Mucosa of stomach (tissue), 1 donor: ENCODE measurements around the gene AFDN.

Source experiments
- H3K27me3 ChIP-seq: one replicate; pipeline ENCODE4 v1.7.0; 2013; ENCODE audit warnings: mild to moderate bottlenecking, low read length; ENCODE audit not compliant: control insufficient read depth, insufficient read depth
- H3K36me3 ChIP-seq: one replicate; pipeline ENCODE4 v1.7.0; 2013; ENCODE audit warnings: low read length; ENCODE audit not compliant: control insufficient read depth, insufficient read depth
- H3K4me1 ChIP-seq: one replicate; pipeline ENCODE4 v1.7.0; 2013; ENCODE audit warnings: mild to moderate bottlenecking, low read length; ENCODE audit not compliant: control insufficient read depth, insufficient read depth
- H3K4me3 ChIP-seq: one replicate; pipeline ENCODE4 v1.7.0; 2013; ENCODE audit warnings: low read length
- H3K9ac ChIP-seq: one replicate; pipeline ENCODE4 v1.7.0; 2013; ENCODE audit warnings: mild to moderate bottlenecking, low read length, moderate library complexity
- H3K9me3 ChIP-seq: one replicate; pipeline ENCODE4 v1.7.0; 2013; ENCODE audit warnings: mild to moderate bottlenecking, low read length, moderate library complexity; ENCODE audit not compliant: control insufficient read depth
- donor health status: Pancreatic carcinoma.

The AFDN gene

GRCh38 chr6:167944130-167944529, 117.4 kb downstream of the AFDN start:
- H3K36me3 ChIP-seq = peaks cover 5% of the 10 kb centered on the region
- H3K9ac ChIP-seq = no peak overlapping the region
- H3K27me3 ChIP-seq = no peaks in the 10 kb centered on the region
- H3K4me1 ChIP-seq = no peaks in the 10 kb centered on the region
- H3K4me3 ChIP-seq = no peak overlapping the region
- H3K9me3 ChIP-seq = no peaks in the 10 kb centered on the region

GRCh38 chr6:167946007-167946406, 119.3 kb downstream of the AFDN start:
- no peaks in the 10 kb centered on the region for H3K9me3 ChIP-seq
- H3K36me3 ChIP-seq = peaks cover 13% of the 10 kb centered on the region

DNA sequence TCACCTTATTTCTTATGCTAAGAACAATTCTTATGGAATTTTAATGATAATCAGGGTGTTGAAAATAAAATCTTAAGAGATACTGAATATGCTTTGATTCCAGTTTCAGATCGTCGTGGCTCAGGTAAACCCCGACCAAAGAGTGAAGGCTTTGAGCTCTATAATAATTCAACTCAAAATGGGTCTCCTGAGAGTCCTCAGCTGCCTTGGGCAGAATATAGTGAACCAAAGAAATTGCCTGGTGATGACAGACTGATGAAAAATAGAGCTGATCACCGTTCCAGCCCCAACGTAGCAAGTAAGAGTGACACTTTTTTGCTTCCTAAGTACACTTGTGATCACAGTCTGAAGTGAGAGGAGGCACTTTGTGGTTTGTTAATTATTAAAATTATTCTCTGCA, 119.9 kb downstream of the AFDN start:
- Histone ChIP-seq H3K36me3 (peaks cover 13% of the 10 kb centered on the region), H3K4me1 (no peaks in the 10 kb centered on the region), H3K9ac (no peak overlapping the region), H3K4me3 (no peak overlapping the region), H3K27me3 (no peaks in the 10 kb centered on the region), H3K9me3 (no peaks in the 10 kb centered on the region)

More at GRCh38 chr6:167946007-167946406, 119.3 kb downstream of the AFDN start:
- no peak overlapping the region for H3K4me3 ChIP-seq
- no peaks in the 10 kb centered on the region for H3K27me3 ChIP-seq
- no peaks in the 10 kb centered on the region for H3K4me1 ChIP-seq
- H3K9ac ChIP-seq = no peak overlapping the region

DNA sequence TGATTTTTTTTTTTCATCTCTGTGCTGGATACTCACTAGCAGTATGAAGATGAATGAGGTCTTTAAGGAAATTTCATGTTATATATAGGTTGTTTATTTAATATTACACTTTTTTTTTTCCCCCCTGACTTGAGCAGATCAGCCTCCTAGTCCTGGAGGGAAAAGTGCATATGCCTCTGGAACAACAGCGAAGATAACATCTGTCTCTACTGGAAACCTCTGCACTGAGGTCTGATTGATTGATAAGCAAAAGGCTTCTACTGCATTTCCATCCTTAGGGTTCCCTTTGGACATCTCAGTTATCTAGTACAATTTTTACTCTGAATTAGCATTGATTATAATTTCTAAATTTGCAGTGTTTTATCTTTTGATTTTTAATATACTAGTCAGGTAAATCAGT, 121.0 kb downstream of the AFDN start:
- Histone ChIP-seq H3K4me1 (no peaks in the 10 kb centered on the region), H3K36me3 (peaks cover 13% of the 10 kb centered on the region)

DNA sequence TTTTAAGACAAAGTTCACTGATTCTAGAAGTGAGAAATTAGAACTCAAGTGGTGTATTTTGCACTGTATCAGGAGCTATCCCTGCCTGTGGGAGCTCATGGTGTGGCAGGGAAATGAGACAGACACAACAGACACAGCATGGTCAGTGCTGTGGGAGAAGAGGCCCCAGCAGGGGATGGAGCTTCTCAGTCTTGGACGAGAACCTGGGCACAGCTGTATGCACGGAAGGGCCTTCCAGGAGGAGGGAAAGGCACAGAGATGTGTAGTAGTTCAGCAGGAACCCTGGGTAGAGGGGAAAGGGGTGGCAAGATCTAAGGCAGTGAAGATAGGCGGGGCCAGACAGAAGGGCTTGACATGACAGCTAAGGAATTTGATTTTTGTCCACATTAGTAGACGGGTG, 122.0 kb downstream of the AFDN start:
- no peaks in the 10 kb centered on the region for H3K27me3 ChIP-seq
- H3K9me3 ChIP-seq = no peaks in the 10 kb centered on the region
- no peak overlapping the region for H3K4me3 ChIP-seq
- H3K36me3 ChIP-seq = peaks cover 13% of the 10 kb centered on the region
- no peaks in the 10 kb centered on the region for H3K4me1 ChIP-seq
- no peak overlapping the region for H3K9ac ChIP-seq

More for the DNA sequence above, 121.0 kb downstream of the AFDN start:
- Histone ChIP-seq H3K27me3 (no peaks in the 10 kb centered on the region), H3K9me3 (no peaks in the 10 kb centered on the region), H3K4me3 (no peak overlapping the region), H3K9ac (no peak overlapping the region)

- Histone ChIP-seq H3K9ac (no peak overlapping the region), H3K27me3 (no peaks in the 10 kb centered on the region), H3K4me1 (no peaks in the 10 kb centered on the region), H3K36me3 (peaks cover 13% of the 10 kb centered on the region), H3K4me3 (no peak overlapping the region), H3K9me3 (no peaks in the 10 kb centered on the region)
Measured at GRCh38 chr6:167949121-167949684, 122.5 kb downstream of the AFDN start.

DNA sequence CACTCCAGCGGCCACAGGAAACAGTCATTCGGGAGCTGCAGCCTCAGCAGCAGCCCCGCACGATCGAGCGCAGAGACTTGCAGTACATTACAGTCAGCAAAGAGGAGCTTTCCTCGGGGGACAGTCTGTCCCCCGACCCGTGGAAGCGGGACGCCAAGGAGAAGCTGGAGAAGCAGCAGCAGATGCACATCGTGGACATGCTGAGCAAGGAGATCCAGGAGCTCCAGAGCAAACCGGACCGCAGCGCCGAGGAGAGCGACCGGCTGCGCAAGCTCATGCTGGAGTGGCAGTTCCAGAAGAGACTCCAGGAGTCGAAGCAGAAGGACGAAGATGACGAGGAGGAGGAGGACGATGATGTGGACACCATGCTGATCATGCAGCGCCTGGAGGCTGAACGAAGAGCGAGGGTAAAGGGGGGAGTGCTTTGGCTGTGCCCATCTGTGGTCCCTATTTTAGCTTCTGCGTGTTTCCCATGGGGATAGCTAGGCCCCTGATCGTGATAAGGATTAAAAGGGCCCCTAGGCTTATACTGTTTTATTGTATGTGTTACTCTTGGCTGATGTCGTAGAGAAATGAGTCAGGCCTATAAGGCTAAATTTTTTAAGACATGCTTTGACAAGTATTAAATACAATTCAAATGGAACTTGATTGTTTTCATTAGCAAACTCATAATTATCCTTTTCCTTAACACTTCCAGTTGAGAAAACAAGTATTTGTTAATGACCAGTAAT, 125.2 kb downstream of the AFDN start:
- Histone ChIP-seq H3K36me3 (peaks cover 13% of the 10 kb centered on the region), H3K9me3 (no peaks in the 10 kb centered on the region), H3K9ac (no peak overlapping the region), H3K4me1 (no peaks in the 10 kb centered on the region), H3K27me3 (no peaks in the 10 kb centered on the region), H3K4me3 (no peak overlapping the region)

- Histone ChIP-seq H3K36me3 (peaks cover 13% of the 10 kb centered on the region), H3K4me1 (no peaks in the 10 kb centered on the region), H3K9ac (no peak overlapping the region), H3K27me3 (no peaks in the 10 kb centered on the region), H3K4me3 (no peak overlapping the region), H3K9me3 (no peaks in the 10 kb centered on the region)
Measured at GRCh38 chr6:167952512-167952859, 125.8 kb downstream of the AFDN start.

GRCh38 chr6:167953551-167953950, 126.8 kb downstream of the AFDN start:
- H3K4me3 ChIP-seq = no peak overlapping the region
- H3K9me3 ChIP-seq = no peaks in the 10 kb centered on the region
- no peaks in the 10 kb centered on the region for H3K27me3 ChIP-seq
- H3K9ac ChIP-seq = no peak overlapping the region
- H3K36me3 ChIP-seq = peaks cover 13% of the 10 kb centered on the region
- H3K4me1 ChIP-seq = no peaks in the 10 kb centered on the region

DNA sequence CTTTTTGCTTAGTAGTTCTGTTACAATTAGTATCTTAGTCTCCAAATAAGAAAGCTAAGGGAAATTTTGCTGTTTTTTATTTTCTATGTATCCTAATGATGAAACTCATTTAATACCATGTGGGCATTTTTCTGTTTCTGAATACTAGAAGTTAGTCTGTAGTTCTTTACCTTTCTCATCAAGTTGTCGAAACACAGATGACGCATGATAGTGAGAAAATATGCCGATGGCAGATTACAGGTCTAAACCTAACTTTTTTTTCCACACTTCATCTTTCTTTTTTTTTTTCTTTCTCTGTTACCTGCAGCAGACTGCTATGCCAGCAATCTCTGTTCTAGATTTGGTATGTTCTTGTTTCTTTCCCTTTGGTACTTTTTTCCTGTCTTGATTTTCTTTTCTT, 127.4 kb downstream of the AFDN start:
- peaks cover 8% of the 10 kb centered on the region for H3K36me3 ChIP-seq
- H3K9me3 ChIP-seq = no peaks in the 10 kb centered on the region
- no peaks in the 10 kb centered on the region for H3K4me1 ChIP-seq
- H3K27me3 ChIP-seq = no peaks in the 10 kb centered on the region
- no peak overlapping the region for H3K9ac ChIP-seq
- no peak overlapping the region for H3K4me3 ChIP-seq

DNA sequence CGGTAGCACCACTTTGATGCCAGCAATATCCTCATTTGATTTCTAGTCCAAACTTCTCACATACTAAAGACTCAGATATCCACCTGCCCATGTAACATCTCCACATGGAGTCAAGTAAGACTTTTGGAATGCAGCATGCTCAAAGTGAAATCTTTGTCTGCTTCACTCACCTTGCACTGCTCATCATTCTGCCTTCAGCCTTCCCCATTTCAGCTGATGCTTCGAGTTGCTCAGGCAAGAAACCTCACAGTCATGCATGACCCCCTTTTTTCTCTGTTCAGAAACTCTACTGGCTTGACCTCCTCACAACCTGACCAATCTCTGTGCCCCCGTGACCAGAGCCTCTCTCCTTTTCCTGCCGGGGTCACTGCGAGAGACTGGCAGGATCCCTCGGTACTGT, 129.8 kb downstream of the AFDN start:
- no peaks in the 10 kb centered on the region for H3K9me3 ChIP-seq

DNA sequence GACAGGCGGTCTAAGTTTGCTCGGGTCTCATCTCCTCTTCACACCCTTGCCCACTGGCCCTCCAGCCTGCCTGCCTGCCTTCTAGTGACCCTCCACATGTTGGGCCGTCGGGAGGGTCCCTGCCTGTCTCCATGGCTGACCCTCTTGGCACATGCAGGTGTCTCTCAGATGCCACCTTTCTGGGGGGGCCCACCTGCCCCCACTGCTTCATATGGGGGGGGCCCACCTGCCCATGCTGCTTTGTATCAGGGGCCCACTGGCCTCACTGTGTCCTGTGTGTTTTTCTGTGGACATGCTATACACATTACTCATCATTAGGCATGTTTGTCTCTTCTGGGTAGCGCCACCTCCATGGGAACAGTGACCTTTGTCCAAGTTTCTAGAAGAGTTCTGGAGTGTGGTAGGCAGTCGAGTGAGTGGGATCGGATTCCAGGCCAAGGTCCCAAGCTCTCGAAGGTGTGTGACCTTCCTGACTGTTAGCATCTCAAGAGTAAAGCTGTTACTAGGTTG, 130.3 kb downstream of the AFDN start:
- Histone ChIP-seq H3K4me1 (peaks cover 5% of the 10 kb centered on the region), H3K9me3 (no peaks in the 10 kb centered on the region), H3K36me3 (no peaks in the 10 kb centered on the region), H3K9ac (no peak overlapping the region), H3K4me3 (no peak overlapping the region), H3K27me3 (no peaks in the 10 kb centered on the region)

More for the DNA sequence above, 129.8 kb downstream of the AFDN start:
- Histone ChIP-seq H3K36me3 (no peaks in the 10 kb centered on the region), H3K9ac (no peak overlapping the region), H3K27me3 (no peaks in the 10 kb centered on the region), H3K4me1 (peaks cover 5% of the 10 kb centered on the region), H3K4me3 (no peak overlapping the region)
